Anterior cingulate cortex (tissue), 58 donors: ENCODE results near the gene HIGD1C.
"Not testable (repeated sequence)": the region's sequence is repeated elsewhere in the genome, so short reads cannot be mapped to it uniquely, and the experiment has no call there.

ENCODE experiments used
- DNase-seq, 58 donors: peaks; one replicate each; lab custom pipeline; 2025; lab: John Stamatoyannopoulos, UW

Gene HIGD1C

DNA sequence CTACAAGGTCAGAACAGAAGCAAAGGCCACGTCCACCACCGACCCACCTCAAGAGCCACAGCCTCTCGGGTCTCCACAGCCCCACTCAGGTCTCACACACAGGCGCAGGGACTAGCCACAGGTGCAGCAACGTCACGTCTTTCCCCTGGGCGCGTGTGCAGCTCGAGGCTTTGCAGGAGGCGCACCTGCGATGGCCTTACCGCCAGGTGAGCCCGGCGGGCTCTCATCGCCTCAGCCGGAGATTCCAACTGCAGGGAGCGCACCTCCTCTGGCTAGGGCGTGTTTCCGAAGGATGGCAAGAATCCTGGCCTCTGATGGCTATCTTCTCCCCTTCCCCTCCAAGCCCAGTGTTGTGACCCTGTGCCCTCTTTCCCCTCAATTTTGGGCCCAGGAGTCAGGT lies at the start of gene HIGD1C:
Gene HIGD1C, plus strand, starts transcription at position 35 of the 400 bp plus-strand sequence. CDS start 1,455 bp downstream, outside the sequence.
- DNase-seq: no peak

DNA sequence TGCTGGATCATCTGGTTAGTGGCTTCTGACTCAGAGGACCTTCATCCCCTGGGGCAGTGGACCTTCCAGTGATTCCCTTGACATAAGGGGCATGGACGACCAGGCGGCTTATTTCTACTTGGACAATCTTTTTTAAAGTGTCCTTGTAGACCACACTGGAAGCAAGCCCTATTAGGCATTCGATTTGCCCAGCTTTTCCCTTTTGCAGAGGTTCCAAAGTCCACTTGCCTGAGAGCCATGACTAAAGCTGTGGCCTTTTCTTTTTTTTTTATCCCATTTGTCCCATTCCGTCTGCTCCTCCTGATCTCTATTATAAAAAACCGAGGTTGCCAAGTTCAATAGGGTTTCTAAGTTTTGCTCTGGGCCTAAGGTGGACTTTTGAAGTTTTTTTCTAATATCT lies 43.9 kb upstream of the HIGD1C start:
- not testable (repeated sequence) for DNase-seq

DNA sequence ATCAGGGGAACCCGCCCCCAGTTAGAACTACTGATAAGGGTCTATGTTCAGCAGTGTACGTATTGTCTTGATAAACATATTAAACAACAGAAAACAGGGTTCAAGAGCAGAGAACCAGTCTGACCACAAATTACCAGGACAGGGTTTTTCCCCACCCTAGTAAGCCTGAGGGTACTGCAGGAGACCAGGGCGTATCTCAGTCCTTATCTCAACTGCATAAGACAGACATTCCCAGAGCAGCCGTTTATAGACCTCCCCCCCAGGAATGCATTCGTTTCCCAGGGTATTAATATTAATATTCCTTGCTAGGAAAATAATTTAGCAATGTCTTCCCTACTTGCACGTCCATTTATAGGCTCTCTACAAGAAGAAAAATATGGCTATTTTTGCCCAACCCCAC lies 40.0 kb upstream of the HIGD1C start:
- not testable (repeated sequence) for DNase-seq

DNA sequence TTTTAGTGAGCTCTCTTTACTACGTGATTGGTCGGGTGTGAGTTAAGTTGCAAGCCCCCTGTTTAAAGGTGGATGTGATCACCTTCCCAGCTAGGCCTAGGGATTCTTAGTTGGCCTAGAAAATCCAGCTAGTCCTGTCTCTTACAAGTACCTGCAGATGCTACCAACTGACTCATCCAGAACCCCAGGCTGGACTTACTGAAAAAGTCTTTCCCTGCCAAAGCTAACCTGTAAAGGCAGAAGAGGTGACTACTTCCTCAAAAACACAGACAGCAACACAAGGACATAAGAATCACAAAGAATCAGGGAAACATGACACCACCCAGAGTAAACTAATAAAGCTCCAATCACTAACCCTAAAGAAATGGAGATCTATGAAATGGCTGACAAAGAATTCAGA lies 39.1 kb upstream of the HIGD1C start:
- DNase-seq: no peak

DNA sequence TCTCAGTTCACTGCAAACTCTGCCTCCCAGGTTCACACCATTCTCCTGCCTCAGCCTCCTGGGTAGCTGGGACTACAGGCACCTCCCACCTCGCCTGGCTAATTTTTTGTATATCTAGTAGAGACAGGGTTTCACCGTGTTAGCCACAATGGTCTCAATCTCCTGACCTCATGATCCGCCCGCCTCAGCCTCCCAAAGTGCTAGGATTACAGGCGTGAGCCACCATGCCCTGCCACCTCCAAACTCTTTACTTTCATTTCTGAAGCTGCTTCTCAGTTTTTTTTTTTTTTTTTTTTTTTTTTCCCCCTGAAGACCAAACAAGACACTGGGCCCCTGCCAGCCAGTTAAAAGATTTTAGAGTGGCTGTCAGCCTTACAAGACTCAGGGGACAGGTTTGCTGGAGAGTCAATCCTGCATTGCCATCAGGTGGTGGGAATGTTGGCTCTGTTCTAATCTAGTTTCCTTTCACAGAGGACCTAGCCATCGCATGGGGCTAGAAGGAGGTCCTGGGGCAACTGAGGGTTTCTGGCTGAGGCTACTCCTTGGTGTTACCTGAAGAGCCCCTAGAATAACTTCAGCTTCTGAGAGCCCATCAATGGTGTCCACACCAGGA lies 37.4 kb upstream of the HIGD1C start:
- no peak for DNase-seq

DNA sequence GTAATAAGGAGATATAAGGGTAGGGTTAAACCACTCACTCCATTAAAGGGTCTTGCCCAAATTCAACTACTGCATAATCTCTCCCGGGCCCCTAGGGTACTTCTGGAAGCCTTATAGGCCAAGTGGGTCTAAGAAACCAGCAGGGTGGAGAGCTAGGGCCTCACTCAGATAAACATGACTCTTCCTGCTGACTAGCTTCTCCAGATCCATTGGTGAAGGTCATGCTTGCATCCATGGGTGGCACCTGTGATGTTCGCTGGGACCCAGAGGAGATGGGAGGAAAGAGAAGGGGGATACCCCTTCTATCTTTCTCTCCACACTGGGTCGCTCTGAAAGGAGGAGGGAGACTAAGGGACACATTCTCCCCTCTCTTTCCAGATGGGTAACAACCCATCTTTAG lies 36.1 kb upstream of the HIGD1C start:
- DNase-seq: no peak

DNA sequence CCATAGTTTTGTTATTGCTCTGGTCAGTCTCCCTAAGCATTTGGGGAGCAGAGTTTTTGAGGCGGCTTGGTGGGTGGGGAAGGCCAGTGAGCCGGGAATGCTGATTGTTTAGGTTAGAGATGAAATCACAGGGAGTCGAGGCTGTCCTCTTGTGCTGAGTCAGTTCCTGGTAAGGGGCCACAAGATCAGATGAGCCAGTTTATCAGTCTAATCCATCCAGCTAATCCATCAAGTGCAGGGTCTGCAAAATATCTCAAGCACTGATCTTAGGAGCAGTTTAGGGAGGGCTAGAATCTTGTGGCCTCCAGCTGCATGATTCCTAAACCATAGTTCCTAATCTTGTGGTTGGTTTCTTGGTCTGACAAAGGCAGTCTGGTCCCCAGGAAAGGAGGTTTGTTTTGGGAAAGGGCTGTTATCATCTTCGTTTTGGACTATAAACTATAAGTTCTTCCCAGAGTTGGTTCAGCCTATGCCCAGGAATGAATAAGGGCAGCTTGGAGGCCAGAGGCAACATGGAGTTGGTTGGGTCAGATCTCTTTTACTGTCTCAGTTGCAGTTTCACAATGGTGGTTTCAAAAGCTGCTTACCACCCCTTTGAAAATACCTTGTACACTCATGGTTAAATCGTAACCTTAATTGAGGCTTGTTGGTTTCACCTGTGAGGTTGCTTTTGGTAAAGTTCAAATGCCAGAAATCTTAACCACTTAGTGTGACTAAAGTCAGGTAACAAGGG lies 33.6 kb upstream of the HIGD1C start:
- DNase-seq: no peak

DNA sequence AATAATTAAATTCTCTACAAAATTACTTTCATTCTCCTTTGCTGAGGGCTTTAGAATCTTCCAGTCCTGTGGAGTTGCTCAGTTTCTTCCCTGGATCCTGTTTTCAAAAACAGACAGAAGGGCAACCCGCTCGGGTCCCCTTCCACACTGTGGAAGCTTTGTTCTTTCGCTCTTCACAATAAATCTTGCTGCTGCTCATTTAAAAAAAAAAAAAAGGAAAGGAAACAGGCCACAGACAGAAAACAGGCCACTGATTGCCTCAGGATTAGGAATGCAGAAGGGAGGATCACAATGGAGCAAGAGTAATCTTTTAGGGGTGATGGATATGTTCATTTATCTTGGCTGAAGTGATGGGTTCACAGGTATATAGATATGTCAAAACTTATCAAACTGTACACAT lies 29.5 kb upstream of the HIGD1C start:
- peak in 1 of 58 donors; percentile 7 for DNase-seq

DNA sequence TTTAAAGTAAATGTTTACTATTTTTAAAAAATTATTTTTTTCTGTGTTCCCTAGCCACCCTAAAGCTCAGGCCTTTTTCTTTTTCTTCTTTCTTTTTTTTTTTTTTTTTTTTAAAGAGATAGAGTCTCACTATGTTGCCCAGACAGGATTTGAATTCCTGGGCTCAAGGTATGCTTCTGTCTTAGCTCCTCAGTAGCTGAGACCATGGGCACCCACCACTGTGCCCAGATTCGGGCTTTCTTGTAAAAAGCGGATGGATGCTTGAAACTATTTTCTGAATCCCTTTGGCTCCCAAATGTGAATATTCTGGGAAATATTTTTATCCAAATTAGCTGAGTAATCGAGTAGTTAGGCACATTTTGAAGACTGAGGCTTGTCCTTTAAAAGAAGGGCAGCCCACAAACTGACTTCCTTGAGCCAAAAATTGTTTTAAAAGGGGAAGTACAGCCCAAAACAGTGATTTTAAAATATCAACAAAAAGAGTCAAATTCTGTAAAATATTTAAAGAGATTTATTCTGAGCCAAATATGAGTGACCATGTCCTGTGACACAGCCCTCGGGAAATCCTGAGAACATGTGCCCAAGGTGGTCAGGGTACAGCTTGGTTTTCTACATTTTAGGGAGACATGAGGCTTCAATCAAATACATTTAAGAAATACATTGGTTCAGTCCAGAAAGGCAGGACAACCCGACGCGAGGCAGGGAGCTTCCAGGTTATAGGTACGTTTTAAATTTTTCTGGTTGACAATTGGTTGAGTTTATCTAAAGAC lies 28.8 kb upstream of the HIGD1C start:
- DNase-seq: peak in 2 of 58 donors; percentile 19 to 35

DNA sequence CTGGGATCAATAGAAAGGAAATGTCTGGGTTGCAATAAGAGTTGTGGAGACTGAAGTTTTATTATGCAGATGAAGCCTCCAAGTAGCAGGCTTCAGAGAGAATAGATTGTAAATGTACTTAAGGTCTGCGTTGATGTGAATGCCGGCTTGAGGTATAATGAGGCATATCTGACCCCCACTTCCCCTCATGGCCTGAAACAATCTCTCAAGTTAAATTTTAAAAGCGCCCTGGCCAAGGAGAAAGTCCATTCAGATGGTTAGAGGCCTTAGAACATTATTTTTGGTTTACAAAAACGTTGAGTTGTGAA lies 28.3 kb upstream of the HIGD1C start:
- DNase-seq: peak in 1 of 58 donors; percentile 66

DNA sequence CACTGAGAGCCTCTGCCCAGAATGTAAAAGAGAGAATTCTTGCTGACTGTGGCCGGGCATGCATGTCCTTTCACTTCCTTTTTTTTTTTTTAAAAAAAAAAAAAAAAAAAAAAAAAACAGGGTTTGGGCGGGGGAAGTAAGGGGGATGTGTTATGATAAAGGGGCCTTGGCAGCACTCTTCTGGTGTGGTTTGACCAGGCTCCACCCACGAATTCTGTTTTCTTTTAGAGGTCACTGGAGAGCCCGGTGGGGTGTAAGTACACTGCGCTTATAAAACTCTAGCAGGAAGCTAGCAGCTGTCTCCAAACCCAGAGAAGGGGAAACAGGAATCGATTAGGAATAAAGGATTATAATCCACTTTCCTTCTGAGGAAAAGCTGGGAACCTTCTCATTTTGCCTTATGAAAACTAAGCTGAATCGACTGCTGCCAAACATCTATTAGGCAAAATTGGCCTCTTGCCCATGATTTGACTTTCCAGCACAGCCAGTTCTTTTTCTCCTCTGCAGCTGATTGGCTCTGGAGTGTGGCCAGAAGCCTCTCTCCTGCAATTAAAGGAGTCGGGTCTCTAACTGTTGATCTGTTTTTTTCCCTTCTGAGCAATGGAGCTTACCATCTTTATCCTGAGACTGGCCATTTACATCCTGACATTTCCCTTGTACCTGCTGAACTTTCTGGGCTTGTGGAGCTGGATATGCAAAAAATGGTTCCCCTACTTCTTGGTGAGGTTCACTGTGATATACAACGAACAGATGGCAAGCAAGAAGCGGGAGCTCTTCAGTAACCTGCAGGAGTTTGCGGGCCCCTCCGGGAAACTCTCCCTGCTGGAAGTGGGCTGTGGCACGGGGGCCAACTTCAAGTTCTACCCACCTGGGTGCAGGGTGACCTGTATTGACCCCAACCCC lies 27.7 kb upstream of the HIGD1C start:
- peak in 56 of 58 donors; percentile 32 to 94 (median 75) for DNase-seq

DNA sequence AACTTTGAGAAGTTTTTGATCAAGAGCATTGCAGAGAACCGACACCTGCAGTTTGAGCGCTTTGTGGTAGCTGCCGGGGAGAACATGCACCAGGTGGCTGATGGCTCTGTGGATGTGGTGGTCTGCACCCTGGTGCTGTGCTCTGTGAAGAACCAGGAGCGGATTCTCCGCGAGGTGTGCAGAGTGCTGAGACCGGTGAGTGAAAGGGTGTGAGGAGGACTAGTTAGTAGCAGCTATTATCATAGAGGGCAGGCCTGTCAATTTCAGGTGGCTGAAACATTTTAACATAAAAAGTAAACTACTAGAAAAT lies 27.0 kb upstream of the HIGD1C start:
- peak in 1 of 58 donors; percentile 49 for DNase-seq

DNA sequence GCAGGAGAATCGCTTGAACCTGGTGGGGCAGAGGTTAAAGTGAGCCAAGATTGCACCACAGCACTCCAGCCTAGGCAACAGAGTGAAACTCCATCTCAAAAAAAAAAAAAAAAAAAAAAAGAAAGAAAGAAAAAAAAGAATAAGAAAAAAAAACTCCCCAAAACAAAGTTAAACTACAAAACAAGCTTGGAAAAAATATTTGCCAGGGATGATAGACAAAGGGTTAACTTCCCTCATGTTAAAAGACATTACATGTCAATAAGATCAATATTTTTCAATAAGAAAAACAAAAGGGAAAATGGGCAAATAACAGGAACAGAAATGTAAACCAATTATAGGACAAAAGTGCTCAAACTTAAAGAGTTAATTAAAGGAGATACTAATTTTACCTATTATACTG lies 26.4 kb upstream of the HIGD1C start:
- no peak for DNase-seq

DNA sequence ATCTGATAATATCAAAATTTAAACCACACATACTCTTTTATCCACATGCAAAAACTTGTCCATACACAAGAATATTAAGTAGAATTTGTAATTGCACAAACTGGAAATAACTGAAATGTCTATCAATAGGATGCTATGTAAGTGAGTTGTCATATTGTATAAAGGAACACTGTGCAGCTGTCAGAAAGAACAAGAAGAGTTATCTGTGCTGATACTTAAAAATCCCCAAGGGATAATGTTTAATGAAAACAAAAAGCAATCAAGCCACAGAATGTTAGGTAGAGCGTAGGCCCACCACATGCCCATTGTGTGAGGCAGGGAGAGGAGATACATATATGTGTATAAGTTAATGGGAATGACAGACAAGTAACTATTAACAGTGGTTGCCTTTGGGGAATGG lies 25.9 kb upstream of the HIGD1C start:
- DNase-seq: no peak

DNA sequence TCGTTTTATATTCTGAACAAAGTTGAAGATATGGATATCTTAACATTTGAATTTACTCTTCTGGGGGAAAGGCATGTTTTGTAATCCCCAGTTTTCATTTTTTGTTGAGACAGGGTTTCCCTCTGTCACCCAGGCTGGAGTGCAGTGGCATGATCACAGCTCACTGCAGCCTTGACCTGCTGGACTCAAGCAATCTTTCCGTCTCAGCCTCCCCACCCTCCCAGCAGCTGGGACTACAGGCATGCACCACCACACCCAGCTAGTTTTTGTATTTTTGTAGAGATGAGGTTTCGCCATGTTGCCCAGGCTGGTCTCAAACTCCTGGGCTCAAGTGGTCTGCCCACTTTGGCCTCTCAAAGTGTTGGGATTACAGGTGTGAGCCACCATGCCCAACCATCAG lies 25.4 kb upstream of the HIGD1C start:
- DNase-seq: not testable (repeated sequence)

DNA sequence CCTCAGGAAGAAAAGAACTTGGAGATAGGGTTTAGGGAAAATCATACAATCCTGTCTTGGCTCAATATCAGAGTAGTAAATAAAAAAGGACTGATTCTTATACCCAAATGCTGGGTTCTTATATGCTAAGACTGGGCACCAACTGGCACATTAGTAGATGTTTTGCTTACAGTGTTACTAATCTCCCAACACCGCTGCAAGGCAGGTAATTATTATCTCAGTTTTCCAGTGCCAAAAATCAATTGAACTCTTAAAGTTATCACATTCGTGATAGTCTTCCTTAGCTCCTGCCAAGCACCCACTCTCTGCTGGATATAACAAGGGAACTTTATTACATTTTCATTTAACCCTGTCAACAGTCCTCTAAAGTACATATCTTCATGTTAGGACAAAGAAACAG lies 25.0 kb upstream of the HIGD1C start:
- DNase-seq: no peak

DNA sequence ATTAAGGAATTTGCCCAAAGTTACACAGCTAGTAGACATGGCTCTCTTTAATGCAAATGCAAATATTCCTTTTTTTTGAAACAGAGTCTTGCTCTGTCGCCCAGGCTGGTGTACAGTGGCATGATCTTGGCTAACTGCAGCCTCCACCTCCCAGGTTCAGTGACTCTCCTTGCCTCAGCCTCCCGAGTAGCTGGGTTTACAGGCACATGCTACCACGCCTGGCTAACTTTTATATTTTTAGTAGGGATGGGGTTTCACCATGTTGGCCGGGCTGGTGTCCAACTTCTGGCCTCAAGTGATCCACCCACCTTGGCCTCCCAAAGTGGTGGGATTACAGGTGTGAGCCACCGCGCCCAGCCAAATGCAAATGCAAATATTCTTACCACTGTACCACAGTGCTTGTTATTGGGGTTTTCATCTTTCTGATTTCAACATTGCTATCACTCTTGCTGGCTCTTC lies 24.5 kb upstream of the HIGD1C start:
- no peak for DNase-seq

DNA sequence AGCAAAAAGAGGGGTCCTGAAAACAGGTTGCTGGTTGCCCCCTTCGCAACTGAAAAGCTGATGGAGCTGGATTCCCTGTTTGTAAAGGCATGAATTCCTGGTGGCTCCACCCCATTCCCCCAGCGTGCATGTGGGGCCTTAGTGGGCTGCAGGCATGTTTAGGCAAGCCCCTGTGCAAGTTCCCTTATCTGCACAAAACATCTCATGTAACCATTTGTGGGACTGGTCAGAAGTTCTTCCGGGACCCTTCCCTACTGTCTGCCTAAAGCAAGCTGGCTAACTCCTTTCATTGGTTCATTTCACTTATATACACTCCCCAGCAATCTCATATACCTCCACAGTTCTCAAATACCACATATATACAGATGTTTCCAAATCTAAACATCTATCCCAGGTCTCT lies 24.0 kb upstream of the HIGD1C start:
- DNase-seq: no peak

DNA sequence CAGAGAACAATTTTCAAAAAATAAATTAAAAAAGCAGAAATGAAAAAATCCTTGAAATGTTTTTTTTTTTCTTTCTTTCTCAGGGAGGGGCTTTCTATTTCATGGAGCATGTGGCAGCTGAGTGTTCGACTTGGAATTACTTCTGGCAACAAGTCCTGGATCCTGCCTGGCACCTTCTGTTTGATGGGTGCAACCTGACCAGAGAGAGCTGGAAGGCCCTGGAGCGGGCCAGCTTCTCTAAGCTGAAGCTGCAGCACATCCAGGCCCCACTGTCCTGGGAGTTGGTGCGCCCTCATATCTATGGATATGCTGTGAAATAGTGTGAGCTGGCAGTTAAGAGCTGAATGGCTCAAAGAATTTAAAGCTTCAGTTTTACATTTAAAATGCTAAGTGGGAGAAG lies 22.5 kb upstream of the HIGD1C start:
- no peak for DNase-seq

DNA sequence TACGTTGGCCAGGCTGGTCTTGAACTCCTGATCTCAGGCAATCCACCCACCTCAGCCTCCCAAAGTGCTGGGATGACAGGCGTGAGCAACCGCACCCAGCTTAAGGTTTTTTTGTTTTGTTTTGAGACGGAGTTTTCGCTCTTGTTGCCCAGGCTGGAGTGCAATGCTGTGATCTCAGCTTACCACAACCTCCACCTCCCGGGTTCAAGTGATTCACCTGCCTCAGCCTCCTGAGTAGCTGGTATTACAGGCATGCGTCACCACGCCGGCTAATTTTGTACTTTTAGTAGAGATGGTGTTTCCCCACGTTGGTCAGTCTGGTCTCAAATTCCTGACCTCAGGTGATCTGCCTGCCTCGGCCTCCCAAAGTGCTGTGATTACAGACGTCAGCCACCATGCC lies 21.9 kb upstream of the HIGD1C start:
- not testable (repeated sequence) for DNase-seq

DNA sequence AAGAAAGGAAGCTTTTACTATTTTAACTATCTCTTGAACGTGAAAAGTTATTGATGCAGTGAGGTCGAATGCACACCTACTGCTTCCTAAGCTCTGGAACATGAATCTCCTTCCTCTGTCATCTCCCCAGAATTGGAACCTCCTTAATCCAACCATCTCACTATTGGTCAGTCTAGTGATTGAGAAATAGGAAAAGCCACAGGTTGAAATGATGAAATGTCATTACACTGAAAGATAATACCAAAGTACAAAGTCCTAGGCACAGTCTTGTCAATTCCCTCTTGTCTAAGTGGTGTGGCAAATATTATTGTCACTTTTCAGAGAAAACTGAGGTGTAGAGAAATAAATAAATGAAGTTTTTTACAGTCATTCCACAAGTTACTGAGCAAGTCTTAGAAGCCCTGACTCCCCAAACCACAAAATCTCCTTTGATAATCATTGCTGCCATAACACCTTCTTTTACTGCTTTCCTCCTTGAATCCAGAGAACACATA lies 19.5 kb upstream of the HIGD1C start:
- no peak for DNase-seq
